ENCODE measurements around the gene GPSM1. TPM values are rescaled to one million over a fixed set of nuclear protein-coding genes. Genes with fewer than 3 reads are reported as not detected.
A peak's percentile ranks its signal among the peaks of the same experiment; 100 is the strongest.

GPSM1 gene
- total and polyA plus RNA-seq, 11 donors: 24.1 to 80.2 (median 31.7) TPM

DNA sequence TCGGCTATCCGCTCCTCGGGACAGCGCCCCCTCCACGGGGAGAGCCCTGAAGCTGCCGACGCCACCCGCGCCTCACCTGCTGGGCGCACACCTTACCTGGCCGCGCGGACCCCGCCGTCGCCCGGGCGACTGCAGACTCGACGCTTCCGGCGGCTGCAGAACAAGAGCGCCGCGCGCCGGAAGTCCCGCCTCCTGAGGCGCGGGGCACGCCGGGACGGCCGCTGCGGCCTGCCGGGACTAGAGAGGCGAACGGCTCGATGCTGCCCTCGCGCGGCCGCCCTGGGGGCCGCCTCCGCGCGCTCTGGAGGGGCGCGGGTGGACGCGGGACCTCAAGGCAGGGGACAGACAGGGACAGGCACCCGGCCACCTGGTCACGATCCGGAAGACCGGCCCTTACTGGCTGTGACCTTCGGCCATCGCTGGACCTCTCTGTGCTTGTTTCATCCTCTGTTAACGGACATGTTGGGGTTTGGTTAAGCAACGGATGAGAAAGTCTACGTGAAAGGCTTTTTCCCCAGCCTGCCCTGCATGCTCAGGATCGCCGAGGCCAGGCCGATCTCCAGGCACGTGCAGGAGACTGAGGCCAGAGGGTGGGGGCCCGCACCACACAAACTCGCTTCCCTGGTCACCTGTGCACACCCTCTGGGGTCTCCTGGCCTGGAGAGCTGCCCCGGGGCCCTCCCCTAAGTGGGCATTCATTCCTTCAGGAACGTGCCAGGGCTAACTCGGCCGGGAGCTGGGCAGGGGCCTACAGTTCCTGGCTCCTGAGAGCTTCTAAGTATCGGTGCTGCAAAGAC lies 72.9 kb downstream of the GPSM1 start, which contains the start of gene SNAPC4:
SNAPC4 (minus strand) TSS at position 133 of the 797 bp plus-strand sequence. CDS start 1,742 bp downstream, outside the sequence.
- DNase-seq: peak; percentile 87 to 95 (median 88)
- intact Hi-C loops (cut with DNase I): loop anchor here in 7 of 10 donors (1.0 to 10.0 kb wide), 7 partner anchors 35 to 88 kb away; partner anchors contain the start of gene INPP5E (in 1 of the 7)
- peak in 1 of 2 donors; percentile 70 for TF ChIP-seq POLR2A (IDR thresholded peaks at IDR 0.05)
- TF ChIP-seq, protein P1, sequence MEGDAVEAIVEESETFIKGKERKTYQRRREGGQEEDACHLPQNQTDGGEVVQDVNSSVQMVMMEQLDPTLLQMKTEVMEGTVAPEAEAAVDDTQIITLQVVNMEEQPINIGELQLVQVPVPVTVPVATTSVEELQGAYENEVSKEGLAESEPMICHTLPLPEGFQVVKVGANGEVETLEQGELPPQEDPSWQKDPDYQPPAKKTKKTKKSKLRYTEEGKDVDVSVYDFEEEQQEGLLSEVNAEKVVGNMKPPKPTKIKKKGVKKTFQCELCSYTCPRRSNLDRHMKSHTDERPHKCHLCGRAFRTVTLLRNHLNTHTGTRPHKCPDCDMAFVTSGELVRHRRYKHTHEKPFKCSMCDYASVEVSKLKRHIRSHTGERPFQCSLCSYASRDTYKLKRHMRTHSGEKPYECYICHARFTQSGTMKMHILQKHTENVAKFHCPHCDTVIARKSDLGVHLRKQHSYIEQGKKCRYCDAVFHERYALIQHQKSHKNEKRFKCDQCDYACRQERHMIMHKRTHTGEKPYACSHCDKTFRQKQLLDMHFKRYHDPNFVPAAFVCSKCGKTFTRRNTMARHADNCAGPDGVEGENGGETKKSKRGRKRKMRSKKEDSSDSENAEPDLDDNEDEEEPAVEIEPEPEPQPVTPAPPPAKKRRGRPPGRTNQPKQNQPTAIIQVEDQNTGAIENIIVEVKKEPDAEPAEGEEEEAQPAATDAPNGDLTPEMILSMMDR (IDR thresholded peaks at IDR 0.05): peak; percentile 78 to 99 (median 98)

DNA sequence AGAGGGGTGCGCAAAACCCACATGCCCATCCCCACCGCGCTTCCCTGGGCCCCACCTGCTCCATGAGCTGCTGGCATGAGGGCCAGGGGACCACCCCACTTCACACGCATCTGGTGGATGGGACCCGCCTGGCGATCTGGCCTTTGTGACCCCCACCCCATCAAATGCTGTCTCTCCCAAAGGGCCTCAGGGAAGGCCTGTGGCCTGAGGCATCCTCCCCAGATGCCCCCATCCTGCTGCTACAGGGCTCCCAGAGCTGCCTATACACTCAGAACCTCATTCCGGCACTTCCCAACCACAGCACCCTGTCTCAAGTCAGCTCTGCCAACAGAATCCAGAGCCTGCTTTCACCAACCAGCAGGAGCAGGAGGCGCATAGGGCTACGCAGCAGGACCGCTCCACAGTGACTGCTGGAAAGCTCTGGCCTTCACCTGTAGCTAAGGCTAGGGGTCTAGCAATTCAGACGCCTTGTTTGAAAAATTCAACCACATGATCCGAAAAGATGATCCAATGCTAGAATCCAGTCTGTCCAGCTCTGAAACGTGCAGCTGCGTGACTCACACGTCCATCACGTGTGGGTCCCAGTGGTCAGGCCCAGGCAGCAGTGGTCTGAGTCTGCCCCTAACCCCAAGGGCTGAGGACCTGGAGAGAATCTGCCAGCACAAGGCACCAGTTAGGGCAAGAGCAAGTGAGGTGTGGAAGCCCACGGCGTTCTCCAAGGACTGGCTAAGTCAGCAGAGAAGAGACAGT lies 74.0 kb downstream of the GPSM1 start:
- Histone ChIP-seq H3K27ac (no peak overlapping the region), H3K36me3 (peaks cover 0 to 62% (median 48%) of the 10 kb centered on the region in 9 donors), H3K4me1 (peaks cover 0 to 38% (median 17%) of the 10 kb centered on the region in 12 donors), H3K4me3 (no peak overlapping the region), H3K27me3 (no peaks in the 10 kb centered on the region), H3K9me3 (no peaks in the 10 kb centered on the region)
- WGBS, 4 donors: 88 to 94% (median 90%) methylated on average over 16 to 18 of the region's 18 CpGs
- intact Hi-C loops (cut with DNase I): loop anchor here in 6 of 10 donors (2.0 to 10.0 kb wide), 5 partner anchors 36 to 89 kb away; partner anchors contain the start of gene INPP5E (in 1 of the 6)
- DNase-seq (no peak), ATAC-seq (no peak)
- TF ChIP-seq, protein P1 (IDR thresholded peaks at IDR 0.05): no peak
- TF ChIP-seq POLR2A (IDR thresholded peaks at IDR 0.05): no peak

More for the DNA sequence above, 72.9 kb downstream of the GPSM1 start, which contains the start of gene SNAPC4:
- Histone ChIP-seq H3K4me3 (peak within 1 kb of the TSS; percentile 80 to 100 (median 94)), H3K9me3 (no peaks in the 10 kb centered on the region), H3K4me1 (peaks cover 0 to 37% (median 17%) of the 10 kb centered on the region in 12 donors), H3K27me3 (no peaks in the 10 kb centered on the region), H3K27ac (peak within 1 kb of the TSS in 9 of 12 donors; percentile 2 to 75 (median 63)), H3K36me3 (peaks cover 0 to 62% (median 48%) of the 10 kb centered on the region in 9 donors)
- ATAC-seq: peak; percentile 75 to 94 (median 92)
- WGBS, 4 donors: 6 to 14% (median 9%) methylated on average over 23 to 71 of the region's 71 CpGs

DNA sequence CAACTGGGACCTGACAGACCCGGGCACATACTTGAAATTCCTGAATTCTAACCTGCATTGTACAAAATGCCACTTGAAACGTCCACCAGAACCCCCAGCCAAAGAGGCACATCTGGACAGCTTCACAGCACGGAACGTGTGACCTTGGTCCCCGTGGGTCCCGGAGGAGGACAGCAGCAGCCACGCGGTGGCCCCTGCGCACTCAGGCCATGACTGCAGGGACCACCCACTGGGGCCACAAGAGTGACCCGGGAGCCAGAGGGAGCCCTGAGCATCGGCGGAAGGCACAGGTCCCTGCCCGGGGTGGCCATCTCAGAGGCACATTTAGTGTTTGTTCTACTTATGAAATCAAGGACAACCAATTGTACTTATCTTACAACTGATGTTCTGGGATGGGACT lies 74.7 kb downstream of the GPSM1 start:
- H3K36me3 ChIP-seq: peaks cover 0 to 62% (median 48%) of the 10 kb centered on the region in 9 donors

More for the DNA sequence above, 74.7 kb downstream of the GPSM1 start:
- H3K4me1 ChIP-seq: peaks cover 0 to 38% (median 17%) of the 10 kb centered on the region in 12 donors
- H3K4me3 ChIP-seq: no peak overlapping the region
- intact Hi-C loops (cut with DNase I): loop anchor here in 5 of 10 donors (5.0 to 10.0 kb wide), 4 partner anchors 35 to 90 kb away; partner anchors contain the start of gene INPP5E (in 1 of the 5)
- TF ChIP-seq, protein P1 (IDR thresholded peaks at IDR 0.05): no peak
- TF ChIP-seq POLR2A (IDR thresholded peaks at IDR 0.05): no peak
- no peaks in the 10 kb centered on the region for H3K27me3 ChIP-seq
- H3K9me3 ChIP-seq: no peaks in the 10 kb centered on the region
- no peak for DNase-seq
- 59 to 70% (median 64%) methylated on average over 13 of the region's 13 CpGs for WGBS, 4 donors
- H3K27ac ChIP-seq: no peak overlapping the region
- no peak for ATAC-seq
